Adrenal gland (tissue), 12 donors: ENCODE measurements around the gene FAN1. TPM values are rescaled to one million over a fixed set of nuclear protein-coding genes. Genes with fewer than 3 reads are reported as not detected.

Source experiments
- DNase-seq, 7 donors: peaks; one replicate each; pipeline ENCODE4 v3.0.0-alpha.2; 2019 to 2020
- H3K27ac ChIP-seq, 5 donors: fragments of 200-600 bp; sonication (generic) in 4 of 5; 1 replicate in 3 of 5; 2 replicates in 2 of 5; pipeline versions ENCODE4 v1.5.1 to v1.8.0; 2016 to 2020; ENCODE audit warnings: mild to moderate bottlenecking in 1 of 5
- H3K27me3 ChIP-seq: fragments of 200-600 bp; 2 replicates; pipeline ENCODE4 v1.8.0; 2021
- H3K36me3 ChIP-seq, 2 donors: fragments of 200-600 bp; replicated peaks in 1 of 2; 1 replicate in 1 of 2; 2 replicates in 1 of 2; pipeline versions ENCODE4 v1.5.1 to v1.8.0; 2018 to 2022
- H3K4me1 ChIP-seq, 2 donors: fragments of 200-600 bp; replicated peaks in 1 of 2; 1 replicate in 1 of 2; 2 replicates in 1 of 2; pipeline versions ENCODE4 v1.5.1 to v1.8.0; 2018 to 2021
- H3K4me3 ChIP-seq, 4 donors: fragments of 200-600 bp; sonication (generic) in 3 of 4; one replicate each; pipeline ENCODE4 v1.5.1; 2016 to 2018
- H3K9me3 ChIP-seq, 3 donors: fragments of 200-600 bp; sonication (generic) in 1 of 3; replicated peaks in 1 of 3; 1 replicate in 2 of 3; 2 replicates in 1 of 3; pipeline versions ENCODE4 v1.5.1 to v1.8.0; 2016 to 2021
- POLR2A ChIP-seq, 2 donors: fragments of 450-650 bp; IDR thresholded peaks; one replicate each; pipeline ENCODE4 v1.6.1; 2017; ENCODE audit warnings: antibody characterized with exemption in 2 of 2, mild to moderate bottlenecking in 2 of 2, moderate library complexity in 1 of 2
- WGBS, 4 donors: extraction: QIAGEN DNeasy Blood & Tissue Kit in 2 of 4; methylation state at CpG; one replicate each; pipeline versions ENCODE4 v1.1.5 to v1.1.7; 2013 to 2017; 5-methylcytosine and 5-hydroxymethylcytosine counted together
- intact Hi-C, 2 donors: fragments of 100-400 bp; cut with DNase I; formaldehyde crosslinking; loops; one replicate each; pipeline versions ENCODE4 v1.14.1 to v1.15.0; 2022 to 2023
- polyA plus RNA-seq, 3 donors: library from polyadenylated mRNA; stranded (reverse); fragments of 200-250 nt in 2 of 3; fragments of 350-450 nt in 1 of 3; fragmentation: Illumina TruSeq in 1 of 3; extraction: RNeasy Lipid Tissue Mini Kit (QIAGEN cat#74804) in 1 of 3; gene quantifications; one replicate each; pipeline ENCODE4 v1.2.3, GENCODE V29; 2013 to 2014
- total RNA-seq, 9 donors: library from RNA; depleted of rRNA in 4 of 9; stranded (reverse); fragments of >200 nt in 4 of 9; fragments of 120-200 nt in 1 of 9; fragmentation: NEBNext Ultra II Directional in 1 of 9; extraction: Animal tissue kit (Norgen Biotek cat#: 25700) in 1 of 9; gene quantifications; one replicate each; pipeline versions ENCODE4 v1.1.0 to v1.2.4, GENCODE V29; 2013 to 2023
- TF ChIP-seq, protein P1 (sequence below), 6 experiments: fragments of 450-650 bp in 4 of 6; fragments of 200-600 bp in 2 of 6; sonication (generic) in 1 of 6; IDR thresholded peaks; 1 replicate in 5 of 6; 2 replicates in 1 of 6; pipeline versions ENCODE4 v1.5.1 to v1.8.0; 2016 to 2021; ENCODE audit warnings: antibody characterized with exemption in 6 of 6, mild to moderate bottlenecking in 2 of 6, moderate library complexity in 1 of 6
- donor health status: healthy with polysubstance abuse.
- donor health status: Bipolar disorder and iron deficiency.
- donor health status: DM: yes; HTN: yes; CAD: no.
- donor health status: DM: no; HTN: no; CAD: no.
- donor health status: DM: no; HTN: no; CAD: no.
- donor health status: DM: yes; HTN: yes; CAD: no.

FAN1 gene
- total and polyA plus RNA-seq, 12 donors = 5.7 to 30.0 (median 18.2) TPM

DNA sequence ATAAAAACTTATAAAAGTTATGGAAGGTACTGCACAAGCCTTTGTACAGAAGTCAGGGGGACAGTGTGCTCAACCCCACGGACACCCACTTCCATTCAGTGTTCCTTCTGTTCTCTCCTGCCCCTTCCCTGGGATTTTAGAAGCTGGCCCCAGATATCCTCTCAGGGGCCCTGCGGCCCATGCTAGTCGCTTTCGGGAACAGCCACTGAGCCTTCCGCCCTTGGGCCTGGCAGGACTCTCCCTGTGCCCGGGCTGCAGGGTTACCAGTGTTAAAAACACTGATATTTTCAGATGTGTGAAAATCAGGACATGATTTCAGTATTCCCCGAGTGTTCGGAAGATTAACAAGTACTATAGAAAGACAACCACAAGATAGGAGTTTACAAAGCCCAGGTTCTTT, 22.4 kb downstream of the FAN1 start:
- 94 to 97% (median 95%) methylated on average over 8 of the region's 8 CpGs for WGBS, 4 donors
- TF ChIP-seq POLR2A (IDR thresholded peaks at IDR 0.05) = no peak
- TF ChIP-seq, protein P1, sequence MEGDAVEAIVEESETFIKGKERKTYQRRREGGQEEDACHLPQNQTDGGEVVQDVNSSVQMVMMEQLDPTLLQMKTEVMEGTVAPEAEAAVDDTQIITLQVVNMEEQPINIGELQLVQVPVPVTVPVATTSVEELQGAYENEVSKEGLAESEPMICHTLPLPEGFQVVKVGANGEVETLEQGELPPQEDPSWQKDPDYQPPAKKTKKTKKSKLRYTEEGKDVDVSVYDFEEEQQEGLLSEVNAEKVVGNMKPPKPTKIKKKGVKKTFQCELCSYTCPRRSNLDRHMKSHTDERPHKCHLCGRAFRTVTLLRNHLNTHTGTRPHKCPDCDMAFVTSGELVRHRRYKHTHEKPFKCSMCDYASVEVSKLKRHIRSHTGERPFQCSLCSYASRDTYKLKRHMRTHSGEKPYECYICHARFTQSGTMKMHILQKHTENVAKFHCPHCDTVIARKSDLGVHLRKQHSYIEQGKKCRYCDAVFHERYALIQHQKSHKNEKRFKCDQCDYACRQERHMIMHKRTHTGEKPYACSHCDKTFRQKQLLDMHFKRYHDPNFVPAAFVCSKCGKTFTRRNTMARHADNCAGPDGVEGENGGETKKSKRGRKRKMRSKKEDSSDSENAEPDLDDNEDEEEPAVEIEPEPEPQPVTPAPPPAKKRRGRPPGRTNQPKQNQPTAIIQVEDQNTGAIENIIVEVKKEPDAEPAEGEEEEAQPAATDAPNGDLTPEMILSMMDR (IDR thresholded peaks at IDR 0.05) = no peak
- no peaks in the 10 kb centered on the region for H3K4me1 ChIP-seq
- no peaks in the 10 kb centered on the region for H3K9me3 ChIP-seq
- peaks cover 0 to 93% of the 10 kb centered on the region in 2 donors for H3K36me3 ChIP-seq
- H3K4me3 ChIP-seq = no peak overlapping the region
- DNase-seq = no peak
- H3K27ac ChIP-seq = no peak overlapping the region
- H3K27me3 ChIP-seq = no peaks in the 10 kb centered on the region
- intact Hi-C loops = no loop called here

DNA sequence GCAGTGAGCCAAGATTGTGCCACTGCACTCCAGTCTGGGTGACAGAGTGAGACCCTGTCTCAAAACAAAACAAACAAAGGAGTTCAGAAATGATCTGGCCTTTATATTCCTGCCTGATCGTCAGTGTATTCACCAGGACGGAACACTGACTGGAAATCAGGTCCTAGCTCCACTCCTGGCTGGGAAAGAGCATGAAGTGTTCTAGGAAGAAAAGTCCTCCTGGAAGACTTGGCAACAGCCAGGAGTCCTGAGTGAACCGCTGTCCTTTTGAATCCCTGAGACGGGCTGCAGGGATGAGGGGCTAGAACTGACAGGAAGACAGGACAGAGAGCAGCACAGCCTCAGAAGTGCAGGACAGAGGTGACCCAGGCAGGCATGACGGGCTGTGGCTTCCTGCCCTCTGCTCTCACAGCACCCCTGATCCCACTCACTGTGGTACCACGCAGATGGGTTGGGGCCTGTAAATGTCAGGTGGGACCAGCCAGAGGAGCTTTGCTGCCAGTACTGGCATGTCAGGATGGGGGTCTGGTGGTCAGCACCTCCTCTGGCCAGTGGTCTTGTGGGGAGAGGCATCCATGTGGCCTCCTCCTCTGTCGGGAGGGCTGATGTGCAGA, 23.5 kb downstream of the FAN1 start:
- H3K36me3 ChIP-seq = peaks cover 0 to 83% of the 10 kb centered on the region in 2 donors
- intact Hi-C loops = no loop called here

DNA sequence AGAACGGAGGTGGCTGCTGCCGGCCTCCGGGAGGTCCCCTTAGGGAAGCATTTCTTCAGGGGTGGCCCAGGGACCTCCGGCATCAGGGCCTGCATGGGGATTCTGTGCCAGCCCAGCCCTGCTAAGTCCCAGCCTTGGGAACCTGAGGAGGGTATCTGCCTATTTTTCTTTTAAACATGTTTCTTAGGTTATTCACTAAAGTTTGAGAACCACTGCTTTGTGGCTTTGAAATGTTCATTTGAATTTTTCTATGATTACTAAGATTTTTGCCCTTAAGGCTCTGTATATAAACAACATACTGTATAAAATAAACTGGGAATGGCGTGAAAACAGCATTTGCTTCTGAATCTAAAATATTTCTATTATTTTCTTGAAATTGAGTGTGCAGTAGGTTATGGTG, 24.4 kb downstream of the FAN1 start:
- Histone ChIP-seq H3K4me1 (no peaks in the 10 kb centered on the region), H3K9me3 (no peaks in the 10 kb centered on the region), H3K27me3 (no peaks in the 10 kb centered on the region), H3K4me3 (no peak overlapping the region), H3K36me3 (peaks cover 0 to 75% of the 10 kb centered on the region in 2 donors), H3K27ac (no peak overlapping the region)
- DNase-seq = no peak
- intact Hi-C loops = no loop called here
- WGBS, 4 donors = 93 to 97% (median 93%) methylated on average over 5 of the region's 5 CpGs
- no peak for TF ChIP-seq POLR2A (IDR thresholded peaks at IDR 0.05)
- TF ChIP-seq, protein P1 (IDR thresholded peaks at IDR 0.05) = no peak

More for the DNA sequence above, 23.5 kb downstream of the FAN1 start:
- TF ChIP-seq, protein P1 (IDR thresholded peaks at IDR 0.05) = no peak
- WGBS, 4 donors = 89 to 95% (median 92%) methylated on average over 5 to 7 of the region's 7 CpGs
- Histone ChIP-seq H3K4me3 (no peak overlapping the region), H3K27ac (no peak overlapping the region), H3K9me3 (no peaks in the 10 kb centered on the region), H3K27me3 (no peaks in the 10 kb centered on the region), H3K4me1 (no peaks in the 10 kb centered on the region)
- DNase-seq = no peak

DNA sequence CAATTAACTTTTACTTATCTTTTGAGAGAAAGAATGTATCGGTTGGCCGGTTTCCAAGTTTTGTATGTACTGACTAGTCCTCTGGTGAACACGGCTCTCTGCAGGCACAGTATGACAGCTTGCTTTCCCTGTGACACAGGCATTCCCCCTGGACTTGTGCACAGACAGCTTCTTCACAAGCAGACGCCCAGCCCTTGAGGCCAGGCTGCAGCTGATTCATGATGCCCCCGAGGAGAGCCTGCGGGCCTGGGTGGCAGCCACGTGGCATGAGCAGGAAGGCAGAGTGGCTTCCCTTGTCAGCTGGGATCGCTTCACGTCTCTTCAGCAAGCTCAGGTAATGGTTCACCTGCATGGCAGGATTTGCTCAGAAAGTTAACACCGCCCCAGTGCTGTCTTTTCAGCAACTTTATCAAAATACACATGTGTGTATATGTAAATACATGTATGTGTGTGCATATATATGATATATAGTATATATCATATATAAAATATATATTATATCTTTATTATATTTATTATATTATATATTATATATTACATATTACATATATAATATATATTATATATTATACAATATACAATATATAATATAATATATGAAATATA, 25.5 kb downstream of the FAN1 start:
- Histone ChIP-seq H3K9me3 (no peaks in the 10 kb centered on the region), H3K4me1 (no peaks in the 10 kb centered on the region), H3K36me3 (peaks cover 0 to 64% of the 10 kb centered on the region in 2 donors), H3K4me3 (no peak overlapping the region), H3K27ac (no peak overlapping the region), H3K27me3 (no peaks in the 10 kb centered on the region)
- intact Hi-C loops = no loop called here
- 75 to 85% (median 80%) methylated on average over 7 to 10 of the region's 10 CpGs for WGBS, 4 donors
- TF ChIP-seq, protein P1 (IDR thresholded peaks at IDR 0.05) = no peak
- TF ChIP-seq POLR2A (IDR thresholded peaks at IDR 0.05) = no peak
- DNase-seq = no peak
